Measurements from ENCODE around the gene LAMC3.
"Not testable (repeated sequence)": the region's sequence is repeated elsewhere in the genome, so short reads cannot be mapped to it uniquely, and the experiment has no call there.

Gene LAMC3

DNA sequence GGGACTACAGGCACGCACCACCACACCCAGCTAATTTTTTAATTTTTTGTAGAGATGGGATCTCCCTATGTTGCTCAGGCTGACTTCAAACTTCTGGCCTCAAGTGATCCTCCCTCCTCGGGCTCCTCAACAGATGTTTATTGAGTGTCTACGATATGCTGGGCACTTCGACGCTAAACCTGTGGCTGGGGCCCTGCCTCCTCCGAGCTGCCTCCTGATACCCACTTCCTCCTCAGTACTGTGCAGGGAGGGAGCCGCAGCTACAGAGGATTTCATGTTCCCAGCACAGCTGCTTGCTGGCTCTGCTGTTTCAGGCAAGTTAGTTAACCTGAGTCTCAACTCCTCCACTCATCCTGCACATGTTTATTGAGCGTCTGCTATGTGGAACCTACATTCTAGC is 97.0 kb downstream of the LAMC3 start:
- TF ChIP-seq, protein P1, sequence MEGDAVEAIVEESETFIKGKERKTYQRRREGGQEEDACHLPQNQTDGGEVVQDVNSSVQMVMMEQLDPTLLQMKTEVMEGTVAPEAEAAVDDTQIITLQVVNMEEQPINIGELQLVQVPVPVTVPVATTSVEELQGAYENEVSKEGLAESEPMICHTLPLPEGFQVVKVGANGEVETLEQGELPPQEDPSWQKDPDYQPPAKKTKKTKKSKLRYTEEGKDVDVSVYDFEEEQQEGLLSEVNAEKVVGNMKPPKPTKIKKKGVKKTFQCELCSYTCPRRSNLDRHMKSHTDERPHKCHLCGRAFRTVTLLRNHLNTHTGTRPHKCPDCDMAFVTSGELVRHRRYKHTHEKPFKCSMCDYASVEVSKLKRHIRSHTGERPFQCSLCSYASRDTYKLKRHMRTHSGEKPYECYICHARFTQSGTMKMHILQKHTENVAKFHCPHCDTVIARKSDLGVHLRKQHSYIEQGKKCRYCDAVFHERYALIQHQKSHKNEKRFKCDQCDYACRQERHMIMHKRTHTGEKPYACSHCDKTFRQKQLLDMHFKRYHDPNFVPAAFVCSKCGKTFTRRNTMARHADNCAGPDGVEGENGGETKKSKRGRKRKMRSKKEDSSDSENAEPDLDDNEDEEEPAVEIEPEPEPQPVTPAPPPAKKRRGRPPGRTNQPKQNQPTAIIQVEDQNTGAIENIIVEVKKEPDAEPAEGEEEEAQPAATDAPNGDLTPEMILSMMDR (IDR thresholded peaks at IDR 0.05; ENCODE audit: extremely low read depth, missing control alignments) = no peak
- DNase-seq (ENCODE audit: low spot score) = no peak

DNA sequence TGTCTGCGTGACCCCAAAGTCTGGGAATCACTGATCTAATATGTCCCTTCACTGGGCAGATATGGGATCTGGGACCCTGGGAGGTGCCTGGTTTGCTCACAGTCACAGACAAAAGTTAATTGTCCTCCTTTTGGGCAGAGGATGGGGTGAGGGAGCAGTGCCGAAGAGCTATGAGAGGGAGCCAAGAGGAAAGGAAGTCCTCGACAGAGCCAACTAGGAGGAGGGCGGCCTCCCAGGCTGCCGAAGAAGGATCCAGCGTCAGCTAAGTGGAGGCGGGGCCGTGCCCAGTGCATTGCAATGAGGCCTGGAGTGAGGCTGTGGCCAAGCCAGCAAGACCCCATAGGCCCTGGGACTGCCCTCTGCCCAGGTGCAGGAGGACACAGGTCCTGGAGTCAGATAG is 98.8 kb downstream of the LAMC3 start:
- DNase-seq (ENCODE audit: low spot score) = no peak
- TF ChIP-seq, protein P1 (IDR thresholded peaks at IDR 0.05; ENCODE audit: extremely low read depth, missing control alignments) = no peak

DNA sequence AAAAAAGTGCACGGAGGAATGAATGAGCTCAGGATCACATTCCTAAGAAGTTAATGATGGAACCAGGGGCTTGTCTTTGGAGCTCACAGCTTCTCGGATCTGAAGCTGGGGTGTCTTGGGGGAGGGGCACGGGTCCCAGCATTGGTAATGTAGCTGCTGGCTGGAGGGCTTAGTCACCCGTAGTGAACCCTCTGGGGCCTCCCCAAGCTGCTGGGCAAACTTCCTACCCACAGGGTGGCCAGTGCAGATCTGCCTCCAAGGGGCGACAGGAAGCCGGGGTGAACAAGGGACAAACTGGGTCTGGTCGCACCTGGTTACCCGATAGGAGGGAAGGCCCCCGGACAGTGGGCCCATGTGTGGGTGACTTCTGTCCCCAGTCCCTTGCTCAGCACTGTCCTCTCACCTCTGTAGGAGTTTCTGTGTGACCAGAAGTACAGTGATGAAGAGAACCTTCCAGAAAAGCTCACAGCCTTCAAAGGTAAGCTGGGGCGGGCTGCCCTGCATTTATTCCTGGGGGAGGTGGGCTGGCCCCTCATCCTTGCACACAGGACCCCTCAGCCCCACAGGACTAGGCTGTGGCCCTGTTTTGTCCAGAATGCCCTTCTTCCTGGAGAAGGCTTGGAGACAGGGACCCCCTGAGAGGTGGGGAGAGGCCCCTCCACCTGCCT is 102.3 kb downstream of the LAMC3 start:
- DNase-seq (ENCODE audit: low spot score) = no peak

GRCh38 chr9:131111854-131112311 is 102.9 kb downstream of the LAMC3 start:
- no peak for DNase-seq (ENCODE audit: low spot score)
- TF ChIP-seq, protein P1 (IDR thresholded peaks at IDR 0.05; ENCODE audit: extremely low read depth, missing control alignments) = no peak

More for the DNA sequence above, 102.3 kb downstream of the LAMC3 start:
- TF ChIP-seq, protein P1 (IDR thresholded peaks at IDR 0.05; ENCODE audit: extremely low read depth, missing control alignments) = no peak

DNA sequence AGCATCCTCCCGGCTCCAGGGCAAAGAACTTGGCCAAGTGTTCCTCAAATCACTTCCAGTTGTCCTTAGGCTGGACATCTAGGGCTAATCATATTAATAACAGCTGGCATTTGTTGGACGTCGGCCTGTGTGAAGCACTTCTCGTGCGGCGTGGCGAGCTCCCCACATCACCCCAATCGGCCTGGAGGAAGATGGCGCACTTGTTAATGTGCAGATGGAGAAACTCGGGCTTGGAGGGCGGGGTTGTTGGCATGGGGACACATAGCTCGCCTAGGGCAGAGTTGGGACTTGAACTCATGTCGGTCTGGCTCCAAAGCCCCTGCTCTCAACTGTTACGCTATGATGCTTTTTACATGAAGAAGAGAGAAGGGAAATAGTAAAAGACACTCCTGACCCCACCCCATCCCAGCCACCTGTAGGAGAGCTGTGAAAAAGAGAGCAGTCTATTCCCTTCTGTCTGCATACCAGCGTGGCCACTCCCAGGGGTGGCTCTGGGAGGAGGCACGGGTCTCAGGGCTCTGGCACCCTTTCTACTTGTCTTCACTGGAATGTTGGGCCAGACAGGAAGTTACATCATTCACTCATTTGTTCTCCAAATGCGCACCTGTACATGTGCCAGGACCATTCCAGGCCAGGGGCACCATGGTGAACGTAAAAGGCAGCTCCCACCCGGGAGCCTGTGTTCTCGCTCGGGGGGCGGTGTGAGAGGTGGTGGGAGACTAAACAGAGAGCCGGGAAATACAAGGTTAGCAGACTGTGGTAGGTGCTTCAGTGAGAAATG is 103.6 kb downstream of the LAMC3 start:
- DNase-seq (ENCODE audit: low spot score) = peak; percentile 8
- TF ChIP-seq, protein P1 (IDR thresholded peaks at IDR 0.05; ENCODE audit: extremely low read depth, missing control alignments) = no peak

DNA sequence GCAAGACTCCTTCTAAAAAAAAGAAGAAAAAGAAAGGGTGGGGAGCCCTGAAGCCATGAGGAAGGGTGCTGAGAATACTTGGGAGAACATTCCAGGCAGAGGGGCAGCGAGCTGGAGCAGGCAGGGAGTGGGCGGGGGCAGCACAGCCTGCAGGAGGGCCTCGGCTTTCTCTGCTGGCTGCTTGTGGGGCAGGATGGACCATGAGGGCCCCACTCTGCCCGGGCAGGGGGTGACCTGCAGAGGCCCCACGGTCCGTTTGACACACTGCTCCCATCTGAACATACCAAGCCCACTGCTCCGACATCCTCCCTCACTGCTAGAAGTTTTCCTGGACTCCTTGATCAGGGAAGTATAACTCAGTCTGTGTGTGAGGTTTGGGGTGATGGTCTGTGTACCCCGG is 104.7 kb downstream of the LAMC3 start:
- TF ChIP-seq, protein P1 (IDR thresholded peaks at IDR 0.05; ENCODE audit: extremely low read depth, missing control alignments) = no peak
- DNase-seq (ENCODE audit: low spot score) = no peak

DNA sequence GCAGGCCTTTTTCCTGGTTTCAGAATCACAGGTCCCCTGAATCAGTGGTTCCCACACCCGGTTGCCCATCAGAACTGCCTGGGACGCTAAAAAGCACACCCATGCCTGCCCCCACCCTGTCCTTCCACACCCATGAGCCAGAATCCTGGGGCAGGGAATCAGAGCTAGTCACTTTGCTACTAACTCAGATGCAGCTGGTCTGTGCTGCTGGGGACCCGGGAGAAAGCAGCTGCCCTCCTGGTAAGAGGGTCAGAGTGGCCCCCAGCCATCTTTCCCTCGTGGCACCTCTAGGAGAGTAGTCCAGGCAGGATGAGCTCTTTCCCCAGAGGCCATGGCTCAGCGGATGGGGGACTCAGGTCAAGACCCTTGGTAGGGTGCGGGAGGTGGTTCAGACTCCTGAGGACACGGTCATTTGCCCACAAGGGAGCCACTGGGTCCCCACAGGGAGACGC is 105.1 kb downstream of the LAMC3 start:
- no peak for DNase-seq (ENCODE audit: low spot score)
- TF ChIP-seq, protein P1 (IDR thresholded peaks at IDR 0.05; ENCODE audit: extremely low read depth, missing control alignments) = no peak

DNA sequence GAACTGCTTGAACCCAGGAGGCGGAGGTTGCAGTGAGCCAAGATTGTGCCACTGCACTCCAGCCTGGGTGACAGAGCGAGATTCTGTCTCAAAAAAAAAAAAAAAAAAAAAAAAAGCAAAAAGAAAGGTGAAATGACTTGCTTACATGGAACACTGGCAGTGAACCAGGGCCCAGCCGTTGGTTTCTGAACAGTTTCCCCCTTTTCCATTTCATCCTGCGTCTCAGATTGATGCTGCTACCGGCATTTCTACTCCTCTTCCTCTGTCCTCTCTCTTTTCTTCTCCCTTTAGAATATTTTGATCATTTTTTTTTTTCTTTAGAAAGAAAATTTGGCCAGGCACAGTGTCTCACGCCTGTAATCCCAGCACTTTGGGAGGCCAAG is 106.4 kb downstream of the LAMC3 start:
- DNase-seq (ENCODE audit: low spot score) = not testable (repeated sequence)
